GM12878 (cell line): ENCODE measurements around the gene RCHY1. TPM values are rescaled to one million over a fixed set of nuclear protein-coding genes. Genes with fewer than 3 reads are reported as not detected.

Experiments
- ATF7 ChIP-seq: fragments of 450-650 bp; IDR thresholded peaks from 2 replicates; pipeline ENCODE4 v1.6.1; 2016; ENCODE audit warnings: low read depth, mild to moderate bottlenecking
- JUNB ChIP-seq: IDR thresholded peaks from 2 replicates; pipeline ENCODE4 v1.6.1; 2016; ENCODE audit warnings: antibody characterized with exemption, mild to moderate bottlenecking
- JUND ChIP-seq: IDR thresholded peaks from 2 replicates; pipeline ENCODE4 v1.6.1; 2012; ENCODE audit warnings: low read depth, mild to moderate bottlenecking, low read length, improper control_type of control experiment, moderate library complexity
- NFYB ChIP-seq: IDR thresholded peaks from 2 replicates; pipeline ENCODE4 v1.6.1; 2011; ENCODE audit warnings: low read depth, mild to moderate bottlenecking, low read length, improper control_type of control experiment, moderate library complexity; ENCODE audit not compliant: insufficient read depth
- POLR2AphosphoS2 ChIP-seq: IDR thresholded peaks from 2 replicates; pipeline ENCODE4 v1.6.1; 2011; ENCODE audit warnings: low read depth, mild to moderate bottlenecking, low read length, improper control_type of control experiment, moderate library complexity
- RB1 ChIP-seq: fragments of 450-650 bp; formaldehyde crosslinking; IDR thresholded peaks from 2 replicates; pipeline ENCODE4 v1.6.1; 2017; ENCODE audit warnings: mild to moderate bottlenecking, borderline replicate concordance
- RUNX3 ChIP-seq: IDR thresholded peaks from 2 replicates; pipeline ENCODE4 v1.6.1; 2012; ENCODE audit warnings: low read length, inconsistent platforms
- SP1 ChIP-seq: IDR thresholded peaks from one replicate; pipeline ENCODE4 v1.6.1; 2011; ENCODE audit warnings: low read depth, low read length
- TCF3 ChIP-seq: IDR thresholded peaks from 2 replicates; pipeline ENCODE4 v1.6.1; 2012; ENCODE audit warnings: low read depth, mild to moderate bottlenecking, low read length, borderline replicate concordance; ENCODE audit not compliant: insufficient read depth
- ZNF207 ChIP-seq: fragments of 450-650 bp; IDR thresholded peaks from 2 replicates; pipeline ENCODE4 v1.6.1; 2014; ENCODE audit warnings: antibody characterized with exemption, mild to moderate bottlenecking, borderline replicate concordance
- polyA plus RNA-seq, 11 experiments: library from polyadenylated mRNA; depleted of rRNA in 4 of 11; unstranded in 6 of 11; stranded (reverse) in 5 of 11; fragments of >200 nt; fragmentation: Nextera tagmentation in 4 of 11; fragmentation: Illumina TruSeq in 1 of 11; extraction: Ambion mirVana in 4 of 11; extraction: Trizol in 1 of 11; gene quantifications; 1 replicate in 1 of 11; 2 replicates in 10 of 11; pipeline versions ENCODE4 v1.2.1 to v1.2.3, GENCODE V29; 2011 to 2016; ENCODE audit warnings: inconsistent platforms in 2 of 11, missing spikeins in 2 of 11, low read depth in 1 of 11
- total RNA-seq, 4 experiments: library from RNA; depleted of rRNA in 3 of 4; stranded (reverse); fragments of >200 nt in 3 of 4; fragmentation: Illumina TruSeq in 1 of 4; extraction: Trizol in 1 of 4; gene quantifications; 2 replicates each; pipeline versions ENCODE4 v1.2.1 to v1.2.3, GENCODE V29; 2013 to 2021
- TF ChIP-seq, protein P1 (sequence below): fragments of 450-650 bp; IDR thresholded peaks from 2 replicates; pipeline ENCODE4 v1.6.1; 2017; ENCODE audit warnings: mild to moderate bottlenecking, moderate library complexity

The RCHY1 gene
- total and polyA plus RNA-seq, 10 of the 15 experiments (the other 5 are each of a cell fraction or from before 2014, with no cell fraction given) = 12.0 to 50.6 (median 26.4) TPM

DNA sequence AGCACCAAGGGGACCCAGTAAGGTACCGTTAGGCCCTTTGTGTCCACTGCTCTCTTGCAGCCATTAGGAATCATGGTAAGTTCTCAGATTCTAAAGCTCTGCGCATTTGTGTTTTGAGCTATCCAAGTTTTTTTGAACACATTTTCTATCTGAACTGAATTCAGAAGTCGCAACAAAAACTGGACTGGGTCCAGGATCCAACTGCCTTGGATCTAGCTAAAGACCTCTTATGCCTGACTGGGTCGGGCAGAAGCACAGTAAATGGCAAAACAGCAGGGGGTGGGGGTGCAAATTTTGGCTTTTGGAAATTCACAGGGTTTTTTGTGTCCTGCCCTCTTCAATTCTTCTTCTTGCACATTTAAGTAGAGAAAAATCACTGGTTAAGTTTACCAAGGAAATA lies 30.0 kb downstream of the RCHY1 start (continued):
- TF ChIP-seq, protein P1, sequence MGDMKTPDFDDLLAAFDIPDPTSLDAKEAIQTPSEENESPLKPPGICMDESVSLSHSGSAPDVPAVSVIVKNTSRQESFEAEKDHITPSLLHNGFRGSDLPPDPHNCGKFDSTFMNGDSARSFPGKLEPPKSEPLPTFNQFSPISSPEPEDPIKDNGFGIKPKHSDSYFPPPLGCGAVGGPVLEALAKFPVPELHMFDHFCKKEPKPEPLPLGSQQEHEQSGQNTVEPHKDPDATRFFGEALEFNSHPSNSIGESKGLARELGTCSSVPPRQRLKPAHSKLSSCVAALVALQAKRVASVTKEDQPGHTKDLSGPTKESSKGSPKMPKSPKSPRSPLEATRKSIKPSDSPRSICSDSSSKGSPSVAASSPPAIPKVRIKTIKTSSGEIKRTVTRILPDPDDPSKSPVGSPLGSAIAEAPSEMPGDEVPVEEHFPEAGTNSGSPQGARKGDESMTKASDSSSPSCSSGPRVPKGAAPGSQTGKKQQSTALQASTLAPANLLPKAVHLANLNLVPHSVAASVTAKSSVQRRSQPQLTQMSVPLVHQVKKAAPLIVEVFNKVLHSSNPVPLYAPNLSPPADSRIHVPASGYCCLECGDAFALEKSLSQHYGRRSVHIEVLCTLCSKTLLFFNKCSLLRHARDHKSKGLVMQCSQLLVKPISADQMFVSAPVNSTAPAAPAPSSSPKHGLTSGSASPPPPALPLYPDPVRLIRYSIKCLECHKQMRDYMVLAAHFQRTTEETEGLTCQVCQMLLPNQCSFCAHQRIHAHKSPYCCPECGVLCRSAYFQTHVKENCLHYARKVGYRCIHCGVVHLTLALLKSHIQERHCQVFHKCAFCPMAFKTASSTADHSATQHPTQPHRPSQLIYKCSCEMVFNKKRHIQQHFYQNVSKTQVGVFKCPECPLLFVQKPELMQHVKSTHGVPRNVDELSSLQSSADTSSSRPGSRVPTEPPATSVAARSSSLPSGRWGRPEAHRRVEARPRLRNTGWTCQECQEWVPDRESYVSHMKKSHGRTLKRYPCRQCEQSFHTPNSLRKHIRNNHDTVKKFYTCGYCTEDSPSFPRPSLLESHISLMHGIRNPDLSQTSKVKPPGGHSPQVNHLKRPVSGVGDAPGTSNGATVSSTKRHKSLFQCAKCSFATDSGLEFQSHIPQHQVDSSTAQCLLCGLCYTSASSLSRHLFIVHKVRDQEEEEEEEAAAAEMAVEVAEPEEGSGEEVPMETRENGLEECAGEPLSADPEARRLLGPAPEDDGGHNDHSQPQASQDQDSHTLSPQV = no peak
- TF ChIP-seq ZNF207 (no peak), JUNB (no peak), SP1 (no peak), NFYB (no peak), JUND (no peak), TCF3 (no peak), RB1 (no peak), POLR2AphosphoS2 (no peak), RUNX3 (no peak), ATF7 (no peak)
